ENCODE data around the gene DDX54. TPM values are rescaled to one million over a fixed set of nuclear protein-coding genes. Genes with fewer than 3 reads are reported as not detected.

Gene DDX54
- total and polyA plus RNA-seq, 2 of the 8 experiments (the other 6 are each of a cell fraction or from before 2014, with no cell fraction given): 64.9 to 113 TPM

DNA sequence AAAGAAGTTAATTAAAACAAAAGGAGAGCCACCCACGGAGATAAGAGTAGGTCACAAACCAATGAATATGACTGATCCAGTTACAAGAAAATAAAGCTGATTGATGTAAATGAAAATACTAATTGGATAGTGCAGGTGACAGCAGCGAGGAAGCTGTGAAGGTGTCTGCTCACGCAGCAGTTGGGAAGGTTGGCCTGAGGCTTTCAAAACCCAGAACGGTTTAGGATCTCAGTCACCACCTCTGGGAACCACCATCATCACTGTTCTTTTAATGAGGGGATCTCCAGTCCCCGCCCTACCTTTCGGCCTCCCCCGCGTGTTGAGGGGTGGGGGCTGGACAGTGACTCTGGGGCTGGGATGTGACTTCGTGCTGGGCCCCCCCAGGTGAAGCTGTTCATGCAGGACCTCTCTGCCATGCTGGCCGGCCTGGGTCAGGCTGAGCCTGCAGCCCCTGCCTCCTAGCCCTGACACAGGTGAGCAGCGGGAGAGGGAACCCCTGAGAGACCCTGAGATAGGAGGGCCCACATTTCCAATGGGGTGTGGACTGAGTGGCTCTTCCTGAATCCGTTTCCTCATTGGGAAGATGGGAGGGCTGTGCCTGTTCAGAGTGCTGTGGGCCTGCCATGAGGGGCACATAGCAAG lies 27.9 kb downstream of the DDX54 start:
- 93% methylated on average over 12 of the region's 12 CpGs; no CpG with 5 or more reads in 1 of the 2 experiments for WGBS, 2 experiments (ENCODE audit: extremely low coverage in 1 of 2, insufficient coverage in 1 of 2, insufficient read length in 1 of 2, insufficient replicate concordance in 2 of 2, low coverage in 1 of 2, low lambda C conversion rate in 2 of 2, missing lambda C conversion rate in 1 of 2)
- Histone ChIP-seq H2AK5ac (ENCODE audit: low read depth, low read length) (no peak overlapping the region), H3K27me3 (replicated peaks in 1 of 4; ENCODE audit: control insufficient read depth in 3 of 4, extremely low read depth in 1 of 4, insufficient read depth in 3 of 4, low read length in 3 of 4) (peaks cover 1 to 23% (median 17%) of the 10 kb centered on the region in 4 experiments)
- TF ChIP-seq NRF1 (IDR thresholded peaks at IDR 0.05; ENCODE audit: low read depth, low read length) (no peak), GABPA (IDR thresholded peaks at IDR 0.05; ENCODE audit: borderline replicate concordance, insufficient read depth, low read length) (no peak), POU5F1 (IDR thresholded peaks at IDR 0.05; ENCODE audit: low read depth, low read length) (no peak), CREB1 (IDR thresholded peaks at IDR 0.05) (no peak), FOSL1 (IDR thresholded peaks at IDR 0.05; ENCODE audit: insufficient read depth, low read depth, low read length) (no peak), SP4 (IDR thresholded peaks at IDR 0.05; ENCODE audit: low read length) (no peak), ATF2 (IDR thresholded peaks at IDR 0.05; ENCODE audit: low read length) (no peak), CHD2 (IDR thresholded peaks at IDR 0.05; ENCODE audit: low read length) (no peak), KDM4A (IDR thresholded peaks at IDR 0.05; ENCODE audit: low read depth, low read length, severe bottlenecking) (no peak), POLR2AphosphoS5 (IDR thresholded peaks at IDR 0.05; ENCODE audit: low read depth, low read length) (no peak), TAF1 (IDR thresholded peaks at IDR 0.05; ENCODE audit: low read depth, low read length) (no peak), JUN (IDR thresholded peaks at IDR 0.05; ENCODE audit: low read depth, low read length) (no peak)

More for the DNA sequence above, 27.9 kb downstream of the DDX54 start:
- no peak overlapping the region for H3K4ac ChIP-seq (replicated peaks; ENCODE audit: insufficient read length, low read depth, low read length)
- H4K5ac ChIP-seq (ENCODE audit: insufficient read length, low read depth, low read length): no peak overlapping the region
- H2BK20ac ChIP-seq (ENCODE audit: low read length): no peak overlapping the region
- FAIRE-seq (no peak), DNase-seq (ENCODE audit: low read depth in 1 of 2, low spot score in 2 of 2) (no peak)
- H3K23me2 ChIP-seq (ENCODE audit: low read depth, low read length): peaks cover 12% of the 10 kb centered on the region; the same call in 1 of the 2 replicates
- H3K36me3 ChIP-seq (ENCODE audit: control insufficient read depth in 2 of 4, insufficient read depth in 4 of 4, low read length in 3 of 4): peaks cover 14 to 35% (median 24%) of the 10 kb centered on the region in 4 experiments; a peak in 7 of 8 replicates
- H2BK12ac ChIP-seq (ENCODE audit: low read depth, low read length): no peak overlapping the region
- no peak overlapping the region for H3K9ac ChIP-seq (replicated peaks in 1 of 4; ENCODE audit: extremely low read depth in 1 of 4, low read depth in 3 of 4, low read length in 3 of 4)
- H4K91ac ChIP-seq (replicated peaks; ENCODE audit: insufficient read length, low read length): no peak overlapping the region
- POLR2A ChIA-PET (ENCODE audit: partially characterized antibody): interaction anchor here (1.0 to 1.8 kb wide), 2 partner anchors 15 to 23 kb away, joined by 3 to 4 read pairs; no protein-coding TSS in a partner anchor
- no peak overlapping the region for H3K27ac ChIP-seq (ENCODE audit: low read depth, low read length)
- no peaks in the 10 kb centered on the region; the same call in none of the 2 replicates for H3K79me1 ChIP-seq (ENCODE audit: low read depth, low read length)
- peaks cover 5 to 13% (median 11%) of the 10 kb centered on the region in 4 experiments for H3K4me1 ChIP-seq (replicated peaks in 1 of 4; ENCODE audit: control insufficient read depth in 3 of 4, insufficient read depth in 4 of 4, low read length in 3 of 4)
- no peak overlapping the region for H3K4me3 ChIP-seq (ENCODE audit: extremely low read depth in 1 of 4, insufficient read depth in 2 of 4, low read depth in 3 of 4, low read length in 4 of 4)
- no peak overlapping the region for H2BK15ac ChIP-seq (ENCODE audit: low read length)
- CTCF ChIA-PET (ENCODE audit: partially characterized antibody): interaction anchor here (0.9 to 11.2 kb wide), 4 partner anchors 12 to 50 kb away, joined by 3 to 114 read pairs (median 7); partner anchors contain the start of gene RASAL1
- H2BK120ac ChIP-seq (replicated peaks; ENCODE audit: low read depth, low read length): no peak overlapping the region
- no peak overlapping the region for H2AFZ ChIP-seq (ENCODE audit: low read length)
- H3K79me2 ChIP-seq (ENCODE audit: control insufficient read depth in 1 of 2, insufficient read depth in 2 of 2, low read length in 2 of 2): no peaks in the 10 kb centered on the region
- no peak overlapping the region for H4K8ac ChIP-seq (ENCODE audit: extremely low read depth, insufficient read depth, low read length)
- H3K23ac ChIP-seq (ENCODE audit: insufficient read length): no peak overlapping the region
- H3K18ac ChIP-seq (ENCODE audit: extremely low read depth, low read length): no peak overlapping the region
- no peak overlapping the region for H3K56ac ChIP-seq (replicated peaks; ENCODE audit: insufficient read length, low read depth, low read length)
- peaks cover 12 to 13% of the 10 kb centered on the region in 2 experiments for H4K20me1 ChIP-seq (replicated peaks in 1 of 2; ENCODE audit: control insufficient read depth in 1 of 2, insufficient read depth in 2 of 2, low read length in 2 of 2)
- H3K9me3 ChIP-seq (ENCODE audit: insufficient read depth in 2 of 2, low read depth in 1 of 2, low read length in 1 of 2): no peaks in the 10 kb centered on the region
- H3K14ac ChIP-seq (ENCODE audit: insufficient read length): no peak overlapping the region
- H2BK5ac ChIP-seq (ENCODE audit: low read depth, low read length): no peak overlapping the region
- no peak overlapping the region for H3K4me2 ChIP-seq (ENCODE audit: insufficient read depth in 1 of 2, low read depth in 2 of 2, low read length in 2 of 2)
